ENCODE results near the gene SIK2.

DNA sequence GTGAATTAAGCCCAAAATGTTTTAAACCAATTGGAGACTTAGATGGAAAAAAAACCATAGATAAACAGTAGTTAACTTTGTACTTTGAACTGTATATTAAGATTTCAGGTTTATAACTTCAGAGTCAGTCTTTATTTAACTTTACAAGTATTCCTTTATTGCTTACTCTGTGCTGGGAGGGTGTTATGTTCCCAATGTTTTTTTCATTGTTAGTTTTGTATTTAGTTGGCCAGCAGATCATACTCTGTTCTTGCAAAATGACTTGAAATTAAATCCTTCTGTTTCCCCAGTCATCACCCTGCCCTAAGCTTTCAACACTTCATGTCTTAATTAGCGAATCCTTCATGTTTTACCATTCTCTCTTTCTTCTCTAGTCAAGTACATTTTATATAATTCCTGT is 25.3 kb downstream of the SIK2 start:
- TF ChIP-seq, protein P1, sequence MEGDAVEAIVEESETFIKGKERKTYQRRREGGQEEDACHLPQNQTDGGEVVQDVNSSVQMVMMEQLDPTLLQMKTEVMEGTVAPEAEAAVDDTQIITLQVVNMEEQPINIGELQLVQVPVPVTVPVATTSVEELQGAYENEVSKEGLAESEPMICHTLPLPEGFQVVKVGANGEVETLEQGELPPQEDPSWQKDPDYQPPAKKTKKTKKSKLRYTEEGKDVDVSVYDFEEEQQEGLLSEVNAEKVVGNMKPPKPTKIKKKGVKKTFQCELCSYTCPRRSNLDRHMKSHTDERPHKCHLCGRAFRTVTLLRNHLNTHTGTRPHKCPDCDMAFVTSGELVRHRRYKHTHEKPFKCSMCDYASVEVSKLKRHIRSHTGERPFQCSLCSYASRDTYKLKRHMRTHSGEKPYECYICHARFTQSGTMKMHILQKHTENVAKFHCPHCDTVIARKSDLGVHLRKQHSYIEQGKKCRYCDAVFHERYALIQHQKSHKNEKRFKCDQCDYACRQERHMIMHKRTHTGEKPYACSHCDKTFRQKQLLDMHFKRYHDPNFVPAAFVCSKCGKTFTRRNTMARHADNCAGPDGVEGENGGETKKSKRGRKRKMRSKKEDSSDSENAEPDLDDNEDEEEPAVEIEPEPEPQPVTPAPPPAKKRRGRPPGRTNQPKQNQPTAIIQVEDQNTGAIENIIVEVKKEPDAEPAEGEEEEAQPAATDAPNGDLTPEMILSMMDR (IDR thresholded peaks at IDR 0.05) = no peak
- no peak for TF ChIP-seq EZH2 (IDR thresholded peaks at IDR 0.05; ENCODE audit: borderline replicate concordance, insufficient read depth, low read depth, low read length, poor library complexity, severe bottlenecking)
